Right forelimb (tissue), 1 donor: Measurements from ENCODE around the gene CFAP77.

Experiments
- DNase-seq: peaks from one replicate; pipeline ENCODE4 v3.0.0-alpha.2; 2018

The CFAP77 gene

DNA sequence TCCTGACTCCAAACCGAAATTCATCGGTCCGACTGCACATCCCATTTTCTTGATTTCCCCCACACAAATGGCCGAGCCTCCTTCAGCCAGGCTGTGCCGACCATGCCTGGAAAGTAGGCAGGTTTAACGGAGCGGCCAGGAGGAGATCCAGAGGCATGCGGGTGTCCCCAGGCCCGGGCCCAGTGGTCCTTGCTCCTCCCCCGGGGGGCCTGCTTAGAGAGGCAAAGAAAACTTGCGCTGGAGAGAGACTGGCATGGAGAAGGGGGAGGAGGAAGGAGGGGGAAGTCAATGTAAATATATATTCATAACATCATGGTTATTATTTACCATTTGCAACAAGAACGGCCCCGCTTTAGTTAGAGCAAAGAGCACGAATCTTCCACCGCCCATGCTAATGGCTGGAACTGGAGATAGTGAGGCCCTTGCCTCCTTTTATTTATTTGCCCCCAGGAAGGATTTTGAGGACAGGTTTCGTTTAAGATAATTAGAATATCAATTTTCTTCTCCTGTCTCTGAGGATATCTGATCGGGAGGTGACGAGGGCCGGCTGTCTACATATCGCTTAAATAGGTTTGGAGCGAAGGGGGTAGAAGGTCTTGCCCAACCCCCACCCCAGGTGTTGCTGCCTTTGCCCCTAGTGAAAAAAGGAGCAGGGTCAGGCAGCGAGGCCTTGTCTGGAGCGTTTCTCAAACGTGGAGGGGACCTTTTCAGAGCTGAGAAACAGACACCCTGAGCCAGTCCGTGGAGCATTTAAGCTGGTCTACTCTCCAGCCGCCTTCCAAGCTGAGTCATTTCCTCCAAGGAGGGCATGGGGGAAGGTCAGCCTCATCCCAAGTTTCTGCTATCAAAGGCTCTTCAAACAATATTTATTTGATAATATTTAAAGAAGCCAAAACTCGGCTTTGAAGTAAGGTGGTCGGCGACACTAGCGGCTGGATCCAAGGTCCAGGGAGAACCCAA, 174.9 kb downstream of the CFAP77 start:
- DNase-seq: no peak

- no peak for DNase-seq
These were observed 176.2 kb downstream of the CFAP77 start for GRCh38 chr9:132585954-132586829.

GRCh38 chr9:132586830-132587591, 177.0 kb downstream of the CFAP77 start:
- DNase-seq: no peak

GRCh38 chr9:132587592-132587955, 177.6 kb downstream of the CFAP77 start:
- DNase-seq: no peak

- DNase-seq: no peak
These were observed 178.1 kb downstream of the CFAP77 start for GRCh38 chr9:132588098-132588497.

- no peak for DNase-seq
These were observed 178.6 kb downstream of the CFAP77 start for GRCh38 chr9:132588501-132589147.

- DNase-seq: no peak
These were observed 179.4 kb downstream of the CFAP77 start for GRCh38 chr9:132589148-132590036.

GRCh38 chr9:132590037-132590317, 180.0 kb downstream of the CFAP77 start:
- DNase-seq: no peak

DNA sequence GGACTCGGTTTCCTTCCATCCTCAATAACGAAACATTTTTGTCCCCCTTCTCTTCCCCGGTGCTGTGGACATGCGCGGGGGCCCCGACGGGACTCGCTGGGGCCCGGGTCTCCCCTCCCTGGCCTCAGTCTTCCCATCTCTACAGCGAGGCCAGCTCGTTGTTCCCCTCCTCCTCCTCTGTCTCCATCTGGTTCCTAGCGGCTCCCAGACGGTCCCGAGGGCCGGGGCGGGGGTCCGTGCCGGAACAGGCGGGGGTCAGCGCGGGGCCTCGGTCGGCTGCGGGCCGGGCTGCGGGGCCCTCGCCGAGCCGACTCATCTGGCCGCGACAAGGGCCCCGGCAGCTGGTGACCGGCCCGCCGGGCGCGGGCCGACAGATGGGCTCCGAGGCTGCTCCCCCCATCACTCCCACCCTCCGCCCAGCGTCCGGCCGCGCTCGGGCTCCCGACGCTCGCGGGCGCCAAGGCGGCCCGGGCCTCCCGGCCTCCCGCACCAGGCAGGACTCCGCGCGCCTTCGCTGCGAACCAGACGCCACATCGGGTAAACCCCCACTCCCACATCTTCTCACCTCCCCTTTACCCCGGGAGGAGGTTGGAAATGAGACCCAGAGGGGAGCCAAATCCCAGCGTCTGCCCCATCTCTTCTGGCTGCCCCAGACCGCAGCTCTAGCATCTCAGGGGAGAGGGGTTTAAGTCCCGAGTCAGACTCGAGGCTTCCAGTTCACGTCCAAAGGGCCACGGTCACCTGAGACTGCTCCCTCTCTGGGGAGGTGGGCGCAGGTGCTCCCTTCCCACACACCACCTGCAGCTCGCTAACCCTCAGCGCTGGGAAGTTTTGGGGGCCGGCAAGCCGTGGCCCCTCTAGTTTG, 180.5 kb downstream of the CFAP77 start:
- DNase-seq: no peak

DNA sequence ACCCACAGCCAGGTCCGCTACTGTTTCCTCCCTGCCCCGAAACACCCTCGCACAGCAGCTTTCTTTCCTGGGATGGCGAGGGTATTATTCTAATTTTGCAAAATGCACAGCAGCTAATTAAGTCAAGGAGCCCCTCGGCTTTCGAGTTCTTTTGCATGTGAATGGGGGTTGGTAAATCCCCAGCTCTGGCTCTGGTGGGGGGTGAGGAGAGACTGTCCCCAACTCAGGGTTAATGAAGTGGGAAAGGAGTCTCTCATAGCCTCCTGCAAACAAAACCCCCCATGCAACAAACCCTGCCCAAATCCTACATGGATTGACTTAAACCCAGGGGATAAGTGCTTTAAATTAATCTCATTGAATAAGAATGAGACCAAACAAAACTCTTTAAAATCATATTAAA, 181.2 kb downstream of the CFAP77 start:
- DNase-seq: no peak

- no peak for DNase-seq
These were observed 181.8 kb downstream of the CFAP77 start for GRCh38 chr9:132591751-132592314.

DNA sequence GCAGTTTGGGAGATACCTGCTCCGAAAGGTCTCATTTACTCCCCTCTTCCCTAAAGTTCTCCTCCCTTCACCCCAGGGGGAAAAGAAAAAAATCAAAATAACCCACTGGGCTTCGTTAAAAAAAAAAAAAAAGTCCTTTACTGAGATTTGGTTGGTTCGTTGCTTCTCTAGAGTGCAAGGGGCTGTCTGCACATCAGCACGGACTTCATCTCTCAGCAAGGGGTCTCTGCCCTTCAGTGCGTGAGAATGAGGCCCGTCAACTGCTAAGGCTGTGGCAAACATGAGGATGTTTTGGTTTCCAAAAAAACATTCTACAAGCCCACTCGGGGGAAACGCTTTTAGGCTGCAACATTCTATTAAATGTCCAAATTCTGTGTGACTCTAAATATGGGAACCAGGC, 182.4 kb downstream of the CFAP77 start:
- no peak for DNase-seq

- no peak for DNase-seq
These were observed 184.4 kb downstream of the CFAP77 start for GRCh38 chr9:132594412-132594811.

DNA sequence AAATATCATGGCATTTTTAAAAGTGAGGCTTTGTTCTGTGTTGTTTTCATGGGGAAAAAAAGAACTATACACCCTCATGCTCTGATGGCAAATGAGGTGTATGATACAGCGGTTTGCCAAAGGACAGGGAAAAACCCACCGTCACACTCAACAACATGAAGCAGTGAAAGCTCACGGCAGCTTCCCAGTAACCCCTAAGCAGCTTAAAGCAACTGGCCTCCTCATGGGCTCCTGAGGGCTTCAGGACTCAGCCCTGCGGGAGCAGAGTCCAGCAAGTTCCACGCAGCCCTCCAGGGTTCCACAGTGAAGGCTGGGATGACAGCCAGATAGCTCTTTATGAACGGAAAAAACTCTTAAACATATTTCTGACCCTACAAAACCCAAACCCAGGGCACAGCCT, 185.3 kb downstream of the CFAP77 start:
- DNase-seq: no peak

GRCh38 chr9:132596200-132596599, 186.2 kb downstream of the CFAP77 start:
- no peak for DNase-seq

GRCh38 chr9:132597073-132597775, 187.2 kb downstream of the CFAP77 start:
- no peak for DNase-seq

DNA sequence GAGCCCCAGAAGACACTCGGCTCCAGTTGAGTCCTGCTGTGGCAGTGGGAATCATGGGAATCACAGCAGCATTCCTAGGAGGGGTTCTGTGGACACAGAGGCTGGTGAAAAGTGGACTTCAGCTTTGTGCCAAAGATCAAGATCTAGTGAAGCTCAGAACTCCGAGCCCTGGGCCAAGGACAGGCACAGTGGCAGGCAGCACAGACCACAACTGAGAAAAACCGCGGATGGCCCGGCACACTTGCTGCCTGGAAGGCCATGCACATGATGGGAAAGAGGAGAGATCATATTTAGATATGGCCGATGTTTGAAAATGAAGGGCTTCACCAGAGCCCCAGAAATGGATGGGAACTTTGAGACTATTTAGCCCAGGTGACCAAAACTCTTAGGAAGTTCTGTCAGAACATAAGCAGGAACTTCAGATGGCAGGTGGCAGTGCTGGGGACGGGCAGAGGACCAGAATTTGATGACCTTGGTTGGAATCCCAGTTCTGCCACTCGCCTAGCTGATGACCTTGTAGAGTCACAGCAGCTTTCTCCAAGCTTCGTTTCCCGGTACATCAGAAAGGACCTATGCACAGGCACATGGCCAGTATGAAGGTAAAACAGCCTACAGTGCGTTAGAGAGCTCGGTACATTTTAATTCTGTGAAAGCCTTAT, 190.4 kb downstream of the CFAP77 start:
- no peak for DNase-seq

GRCh38 chr9:132602207-132602606, 192.2 kb downstream of the CFAP77 start:
- DNase-seq: no peak

DNA sequence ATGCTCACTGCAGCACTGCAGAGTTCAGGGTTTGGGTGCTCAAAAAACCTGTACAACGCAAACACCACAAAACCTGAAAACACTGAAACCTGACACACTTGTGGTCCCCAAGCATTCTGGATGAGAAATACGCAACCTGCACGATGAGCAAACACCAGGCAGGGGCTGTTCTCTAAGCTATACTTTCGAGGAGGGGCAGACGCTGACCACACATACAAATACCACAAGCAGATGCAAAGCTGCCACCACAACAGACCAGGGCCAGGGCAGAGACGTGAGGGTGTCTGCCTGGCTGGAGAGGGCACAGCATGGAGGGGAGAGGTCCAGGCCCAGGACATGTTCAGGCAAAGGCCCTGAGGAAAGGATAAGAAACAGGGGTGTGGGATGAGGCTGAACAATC, 195.4 kb downstream of the CFAP77 start:
- no peak for DNase-seq
